Right lobe of liver (tissue), 4 donors: ENCODE data around the gene ZNHIT6.
"Not testable (repeated sequence)": the region's sequence is repeated elsewhere in the genome, so short reads cannot be mapped to it uniquely, and the experiment has no call there.

ENCODE experiments used
- CTCF ChIP-seq, 4 donors: fragments of 200-600 bp in 3 of 4; fragments of 450-650 bp in 1 of 4; IDR thresholded peaks; one replicate each; pipeline versions ENCODE4 v1.5.1 to v1.8.0; 2016 to 2022; ENCODE audit warnings: antibody characterized with exemption in 4 of 4, mild to moderate bottlenecking in 2 of 4
- POLR2A ChIP-seq: fragments of 450-650 bp; IDR thresholded peaks from one replicate; pipeline ENCODE4 v1.6.1; 2017; ENCODE audit warnings: antibody characterized with exemption, mild to moderate bottlenecking
- donor health status: DM: no; HTN: no; CAD: no.
- donor health status: DM: no; HTN: no; CAD: no.
- donor health status: DM: no; HTN: yes; CAD: no.

- not testable (repeated sequence) for TF ChIP-seq CTCF (IDR thresholded peaks at IDR 0.05); POLR2A
Measured at GRCh38 chr1:85641598-85642556, 66.4 kb downstream of the ZNHIT6 start.
